Measurements from ENCODE around the gene IDUA.

Gene IDUA

GRCh38 chr4:956531-957230 is 30.2 kb upstream of the IDUA start:
- FAIRE-seq: no peak

DNA sequence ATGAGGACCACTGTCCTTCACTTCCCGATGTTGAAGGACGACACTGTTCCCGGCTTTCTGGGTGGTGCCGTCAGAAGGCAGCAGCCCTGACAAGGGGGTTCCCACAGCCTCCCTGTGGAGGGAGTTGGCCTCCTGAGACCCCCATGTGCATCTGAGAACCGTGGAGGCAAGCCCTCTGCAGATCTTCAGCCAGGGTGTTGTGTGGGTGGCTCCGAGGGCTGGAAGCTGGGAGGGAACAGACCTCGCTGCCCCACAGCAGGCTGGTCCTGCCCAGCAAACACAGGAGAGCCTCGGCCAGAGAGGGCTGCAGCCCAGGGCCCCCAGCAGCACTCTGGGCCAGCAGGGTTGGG is 29.6 kb upstream of the IDUA start:
- no peak for FAIRE-seq

- no peak for FAIRE-seq
Observed at GRCh38 chr4:957581-958313, 29.1 kb upstream of the IDUA start.

DNA sequence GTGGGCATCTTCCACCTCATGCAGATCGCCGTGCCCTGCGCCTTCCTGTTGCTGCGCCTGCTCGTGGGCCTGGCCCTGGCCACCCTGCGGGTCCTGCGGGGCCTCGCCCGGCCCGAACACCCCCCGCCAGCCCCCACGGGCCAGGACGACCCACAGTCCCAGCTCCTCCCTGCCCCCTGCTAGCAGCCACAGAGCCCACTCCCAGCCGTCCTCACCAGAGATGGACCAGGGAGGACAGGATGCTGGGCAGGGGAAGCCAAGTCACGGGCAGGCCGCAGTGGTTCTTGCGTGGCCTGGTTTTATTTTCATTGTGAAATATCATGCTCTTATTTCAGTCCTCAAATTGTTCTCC is 28.6 kb upstream of the IDUA start:
- no peak for FAIRE-seq

DNA sequence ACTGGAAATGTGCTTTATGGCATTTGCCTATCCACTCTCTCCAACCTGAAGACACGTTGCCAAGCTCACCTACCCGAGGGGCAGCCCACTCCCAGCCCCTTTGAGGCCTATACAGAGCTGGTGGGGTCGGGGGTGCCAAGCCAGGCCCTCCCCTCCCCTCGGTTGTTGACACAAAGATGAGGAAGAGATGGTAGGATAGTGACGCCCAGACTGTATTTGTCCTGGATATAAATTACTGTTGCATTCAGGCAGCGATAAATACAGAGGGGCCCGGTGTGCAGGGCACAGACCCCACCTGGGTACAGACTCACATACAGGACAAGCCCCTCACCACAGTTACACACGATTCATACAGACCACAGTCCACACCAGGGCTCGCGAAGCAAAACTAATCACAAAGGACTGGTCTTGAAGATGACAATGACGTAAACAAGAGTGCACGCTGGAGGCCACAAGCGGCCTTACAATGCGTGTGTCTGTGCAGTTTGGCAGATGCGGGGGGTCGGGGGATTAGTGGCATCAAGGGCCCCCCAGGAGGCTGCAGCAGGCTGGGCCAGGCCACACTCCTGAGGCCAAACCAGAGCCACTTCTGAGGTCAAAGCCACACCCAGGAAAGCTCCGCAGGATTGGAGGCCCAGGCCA is 28.0 kb upstream of the IDUA start:
- no peak for FAIRE-seq

GRCh38 chr4:959338-960139 is 27.3 kb upstream of the IDUA start:
- FAIRE-seq: no peak

DNA sequence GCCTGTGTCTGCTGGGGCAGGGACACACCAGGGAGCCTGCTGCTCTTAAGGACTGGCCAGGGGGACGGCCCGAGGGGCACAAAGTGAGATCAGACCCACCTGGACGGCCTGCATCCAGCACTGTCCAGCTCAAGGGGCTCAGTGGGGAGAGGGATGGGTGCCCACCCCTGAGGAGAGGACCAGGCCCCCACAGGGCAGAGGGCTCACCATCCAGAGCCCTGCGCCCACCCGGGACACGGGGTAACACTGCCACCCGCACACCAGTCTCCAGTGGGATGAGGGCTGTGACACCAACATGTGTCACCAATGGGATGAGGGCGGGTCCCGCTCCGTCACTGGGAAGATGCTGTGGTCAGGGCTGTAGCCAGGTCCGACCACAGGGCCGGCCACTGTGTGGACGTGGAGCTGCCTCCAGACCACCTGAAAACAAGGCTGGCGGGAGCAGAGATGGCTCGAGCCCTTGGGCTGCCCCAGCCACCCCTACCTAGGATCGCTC is 26.7 kb upstream of the IDUA start:
- FAIRE-seq: no peak

- no peak for FAIRE-seq
Observed at GRCh38 chr4:960636-961350, 26.1 kb upstream of the IDUA start.

GRCh38 chr4:961351-962230 is 25.3 kb upstream of the IDUA start:
- FAIRE-seq: no peak

- no peak for FAIRE-seq
Observed at GRCh38 chr4:962231-963208, 24.3 kb upstream of the IDUA start.

GRCh38 chr4:963276-964225 is 23.3 kb upstream of the IDUA start:
- FAIRE-seq: no peak

DNA sequence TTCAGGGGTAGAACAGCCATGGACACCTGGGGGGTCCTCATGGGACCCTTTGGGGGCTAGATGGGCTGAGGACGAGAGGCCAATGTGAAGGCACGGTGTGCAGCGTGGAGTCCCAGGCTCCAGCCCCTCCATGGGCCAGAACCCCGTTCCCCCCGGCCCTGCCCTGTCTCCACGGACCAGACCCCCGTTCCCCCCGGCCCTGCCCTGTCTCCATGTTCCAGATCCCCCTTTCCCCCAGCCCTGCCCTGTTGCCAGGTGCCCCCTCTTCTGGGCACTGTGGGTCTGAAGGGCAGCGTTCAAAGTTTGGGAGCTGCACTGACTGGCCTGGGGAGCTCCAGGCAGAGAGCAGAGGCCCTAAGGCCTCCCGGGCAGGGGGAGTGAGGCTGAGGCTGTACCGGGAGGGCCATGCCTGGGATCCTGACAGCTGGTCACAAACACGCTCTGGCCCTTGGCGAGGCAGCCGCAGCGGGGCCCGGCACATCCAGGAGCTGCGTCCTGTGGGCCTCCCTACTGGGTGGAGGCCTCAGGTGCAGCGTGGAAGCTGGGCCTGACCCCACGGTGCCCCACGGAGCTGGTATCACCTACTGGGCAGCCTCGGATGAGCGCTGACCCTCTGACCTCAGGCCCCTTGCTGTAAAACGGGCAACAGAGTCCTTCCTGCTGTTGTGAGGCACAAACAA is 22.4 kb upstream of the IDUA start:
- no peak for FAIRE-seq

- FAIRE-seq: no peak
Observed at GRCh38 chr4:965048-965765, 21.6 kb upstream of the IDUA start.

DNA sequence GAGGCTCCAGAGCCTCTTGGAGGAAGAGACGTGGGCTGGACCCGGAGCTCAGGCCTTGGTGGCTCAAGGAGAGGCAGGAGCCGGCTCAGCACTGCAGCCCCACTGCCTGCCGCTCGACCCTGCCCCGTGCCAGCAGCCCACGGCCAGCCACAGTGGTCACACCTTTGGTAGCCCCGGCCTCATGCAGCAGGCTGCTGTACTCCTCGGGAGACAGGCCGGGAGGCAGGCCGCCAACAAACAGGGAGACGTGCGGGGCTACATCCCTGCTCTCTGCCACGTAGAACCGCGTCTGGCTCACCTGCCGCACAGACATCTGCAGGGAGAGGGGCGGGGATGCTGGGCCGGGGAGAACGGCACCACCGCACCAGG is 21.1 kb upstream of the IDUA start:
- FAIRE-seq: no peak

GRCh38 chr4:966266-967112 is 20.4 kb upstream of the IDUA start:
- FAIRE-seq: no peak

- no peak for FAIRE-seq
Observed at GRCh38 chr4:967113-968104, 19.4 kb upstream of the IDUA start.

Measured in TTC549 (cell line).